A549 (cell line): ENCODE results near the gene GAPDHS. TPM values are rescaled to one million over a fixed set of nuclear protein-coding genes. Genes with fewer than 3 reads are reported as not detected.

Source experiments
- ATAC-seq, 2 experiments: fragments of 200-7000 bp in 1 of 2; fragments of >200 bp in 1 of 2; cut with Nextera tagmentation in 1 of 2; cut with Tn5 transposase in 1 of 2; 3 replicates each; pipeline versions ENCODE4 v1.8.0 to v1.9.1; 2018 to 2020; ENCODE audit warnings: mild to moderate bottlenecking in 1 of 2, moderate library complexity in 1 of 2
- CTCF ChIA-PET: fragments of 300-600 bp; sonication (Branson Sonifier 250); formaldehyde crosslinking; extraction: SDS; loops from one replicate; lab custom pipeline; 2021; ENCODE audit warnings: antibody characterized with exemption, inconsistent platforms; lab: Yijun Ruan, JAX
- POLR2A ChIA-PET: fragments of 350-600 bp; formaldehyde crosslinking; extraction: SDS; loops from one replicate; lab custom pipeline; 2021; ENCODE audit warnings: antibody characterized with exemption, inconsistent platforms; lab: Yijun Ruan, JAX
- DNase-seq, 2 experiments: peaks; one replicate each; pipeline versions ENCODE4 v3.0.0 to v3.0.0-alpha.2; 2011 to 2016; ENCODE audit warnings: low read depth in 1 of 2, low spot score in 1 of 2
- FAIRE-seq: peaks from 2 replicates; lab custom pipeline; 2011; peaks lifted over from hg19 to GRCh38; lab: Jason Lieb, UNC
- H3K27ac ChIP-seq, 2 experiments: fragments of >200 bp; sonication (Bioruptor Twin); formaldehyde crosslinking; 3 replicates each; pipeline ENCODE4 v1.5.1; 2016 to 2017
- H3K4me1 ChIP-seq: fragments of >200 bp; sonication (Bioruptor Twin); formaldehyde crosslinking; 3 replicates; pipeline ENCODE4 v1.6.1; 2016
- H3K4me2 ChIP-seq: fragments of >200 bp; sonication (Bioruptor Twin); formaldehyde crosslinking; 3 replicates; pipeline ENCODE4 v1.6.1; 2016
- H3K4me3 ChIP-seq: fragments of >200 bp; sonication (Bioruptor Twin); formaldehyde crosslinking; 3 replicates; pipeline ENCODE4 v1.5.1; 2016
- H3K9me3 ChIP-seq: fragments of >200 bp; sonication (Bioruptor Twin); formaldehyde crosslinking; 3 replicates; pipeline ENCODE4 v1.6.1; 2016
- BCL3 ChIP-seq: fragments of >200 bp; sonication (Bioruptor Twin); formaldehyde crosslinking; IDR thresholded peaks from 3 replicates; pipeline ENCODE4 v1.6.1; 2016
- CEBPB ChIP-seq, 2 experiments: fragments of >200 bp in 1 of 2; sonication (Bioruptor Twin) in 1 of 2; formaldehyde crosslinking in 1 of 2; IDR thresholded peaks; 2 replicates each; pipeline ENCODE4 v1.6.1; 2012 to 2016
- CTCF ChIP-seq: fragments of >200 bp; sonication (Bioruptor Twin); formaldehyde crosslinking; IDR thresholded peaks from 3 replicates; pipeline ENCODE4 v1.5.1; 2016
- E2F6 ChIP-seq: IDR thresholded peaks from 2 replicates; pipeline ENCODE4 v1.6.1; 2012; ENCODE audit warnings: low read depth, borderline replicate concordance
- GATA3 ChIP-seq: IDR thresholded peaks from 2 replicates; pipeline ENCODE4 v1.6.1; 2012; ENCODE audit warnings: borderline replicate concordance
- HDAC2 ChIP-seq: fragments of 200-600 bp; sonication (generic); IDR thresholded peaks from 2 replicates; pipeline ENCODE4 v1.6.1; 2016
- HEYL ChIP-seq: fragments of 250-450 bp; sonication (Bioruptor Pico); IDR thresholded peaks from 2 replicates; pipeline ENCODE4 v1.8.0; 2021; ENCODE audit warnings: mild to moderate bottlenecking, moderate library complexity
- JUNB ChIP-seq: fragments of >200 bp; sonication (Bioruptor Twin); formaldehyde crosslinking; IDR thresholded peaks from 2 replicates; pipeline ENCODE4 v1.6.1; 2016
- KDM5A ChIP-seq: fragments of 200-600 bp; sonication (generic); IDR thresholded peaks from 2 replicates; pipeline ENCODE4 v1.6.1; 2016; ENCODE audit warnings: antibody characterized with exemption, mild to moderate bottlenecking
- MAFK ChIP-seq: fragments of 450-650 bp; IDR thresholded peaks from 2 replicates; pipeline ENCODE4 v1.6.1; 2014; ENCODE audit not compliant: partially characterized antibody
- MAX ChIP-seq: IDR thresholded peaks from 2 replicates; pipeline ENCODE4 v1.6.1; 2012
- MYC ChIP-seq: IDR thresholded peaks from 2 replicates; pipeline ENCODE4 v1.6.1; 2012; ENCODE audit warnings: mild to moderate bottlenecking, inconsistent platforms, low read length, improper control_type of control experiment, borderline replicate concordance
- PHF8 ChIP-seq: fragments of 200-600 bp; sonication (generic); IDR thresholded peaks from 2 replicates; pipeline ENCODE4 v1.6.1; 2016; ENCODE audit warnings: low read depth, mild to moderate bottlenecking, antibody characterized with exemption, moderate library complexity, borderline replicate concordance
- RCOR1 ChIP-seq: fragments of 150-350 bp; IDR thresholded peaks from 2 replicates; pipeline ENCODE4 v1.6.1; 2014; ENCODE audit warnings: antibody characterized with exemption, low read length, low read depth
- RFX5 ChIP-seq: fragments of 450-650 bp; IDR thresholded peaks from 2 replicates; pipeline ENCODE4 v1.7.1; 2014; ENCODE audit warnings: antibody characterized with exemption, mild to moderate bottlenecking, moderate library complexity
- ZFP36 ChIP-seq: fragments of 450-650 bp; IDR thresholded peaks from 2 replicates; pipeline ENCODE4 v1.6.1; 2014; ENCODE audit warnings: borderline replicate concordance; ENCODE audit not compliant: partially characterized antibody
- ZSCAN20 ChIP-seq: fragments of 250-450 bp; sonication (Bioruptor Pico); IDR thresholded peaks from 2 replicates; pipeline ENCODE4 v1.8.0; 2022; ENCODE audit warnings: mild to moderate bottlenecking, moderate library complexity
- WGBS: methylation state at CpG from one replicate; pipeline ENCODE4 v1.1.6; 2017; ENCODE audit errors: missing lambda C conversion rate; 5-methylcytosine and 5-hydroxymethylcytosine counted together
- polyA plus RNA-seq, 4 experiments: library from polyadenylated mRNA; depleted of rRNA in 3 of 4; stranded (reverse); fragments of >200 nt; fragmentation: RNase III in 1 of 4; extraction: RNeasy Plus Mini Kit Qiagen cat#74134 plus additional on column Dnase treatment in 1 of 4; gene quantifications; 2 replicates in 3 of 4; 3 replicates in 1 of 4; pipeline ENCODE4 v1.2.3, GENCODE V29; 2011 to 2017

Gene GAPDHS
- polyA plus RNA-seq, 2 of the 4 experiments (the other 2 are of a cell fraction) = not detected

GRCh38 chr19:35556025-35556590 lies 22.9 kb downstream of the GAPDHS start:
- FAIRE-seq = peak; percentile 78
- CTCF ChIA-PET = interaction anchor here (0.5 to 6.9 kb wide), 61 partner anchors 8 to 512 kb away, joined by 3 to 80 read pairs (median 5); partner anchors contain the start of genes COX6B1, HAUS5, PMIS2 and PSENEN

GRCh38 chr19:35556846-35557538 lies 23.7 kb downstream of the GAPDHS start:
- Histone ChIP-seq H3K27ac (no peak overlapping the region), H3K4me2 (peak overlapping the region; percentile 83), H3K4me1 (0 out of 3 replicates have a peak, but pooled peaks cover 6% of the 10 kb centered on the region), H3K9me3 (no peaks in the 10 kb centered on the region), H3K4me3 (no peak overlapping the region; the same call in 2 of the 3 replicates)
- no peak for FAIRE-seq
- WGBS = 92% methylated on average over 16 of the region's 16 CpGs
- CTCF ChIA-PET = interaction anchor here (0.5 to 6.9 kb wide), 41 partner anchors 8 to 513 kb away, joined by 3 to 80 read pairs (median 6); partner anchors contain the start of genes HAUS5 and PMIS2
- ATAC-seq = no peak
- TF ChIP-seq ZSCAN20 (CRISPR knock-in tag) = no peak
- TF ChIP-seq PHF8 = no peak
- TF ChIP-seq RFX5 = no peak
- no peak for TF ChIP-seq HDAC2
- TF ChIP-seq MAX = no peak
- TF ChIP-seq KDM5A = no peak
- TF ChIP-seq CEBPB (IDR thresholded peaks at IDR 0.05) = no peak
- no peak for TF ChIP-seq GATA3
- peak; percentile 5 for TF ChIP-seq ZFP36
- no peak for DNase-seq
- POLR2A ChIA-PET = interaction anchor here (0.6 to 1.8 kb wide), 7 partner anchors 9 to 217 kb away, joined by 3 to 7 read pairs (median 4); partner anchors contain the start of gene COX6B1

More at GRCh38 chr19:35556025-35556590, 22.9 kb downstream of the GAPDHS start:
- POLR2A ChIA-PET = no interaction called here
- no peak overlapping the region for H3K4me2 ChIP-seq
- DNase-seq (no peak), ATAC-seq (no peak)
- no peak overlapping the region for H3K4me3 ChIP-seq
- H3K9me3 ChIP-seq = no peaks in the 10 kb centered on the region
- H3K4me1 ChIP-seq = 0 out of 3 replicates have a peak, but pooled peaks cover 6% of the 10 kb centered on the region
- 80% methylated on average over 9 of the region's 9 CpGs for WGBS
- no peak overlapping the region for H3K27ac ChIP-seq
- TF ChIP-seq MYC (0 out of 2 replicates have a peak, but pooled peaks have one; percentile 5), PHF8 (no peak), CTCF (peak; percentile 19; the same call in 2 of the 3 replicates), HDAC2 (no peak)

GRCh38 chr19:35557539-35558399 lies 24.5 kb downstream of the GAPDHS start:
- H3K4me3 ChIP-seq = peak overlapping the region; percentile 51
- POLR2A ChIA-PET = interaction anchor here (0.6 to 1.8 kb wide), 8 partner anchors 10 to 216 kb away, joined by 3 to 7 read pairs (median 4); partner anchors contain the start of gene COX6B1
- CTCF ChIA-PET = interaction anchor here (0.7 to 6.9 kb wide), 18 partner anchors 10 to 262 kb away, joined by 3 to 80 read pairs (median 6); no protein-coding TSS in a partner anchor
- no peaks in the 10 kb centered on the region for H3K9me3 ChIP-seq
- H3K27ac ChIP-seq = peak overlapping the region in 1 of 2 experiments; percentile 62; a peak in 3 of 6 replicates
- H3K4me1 ChIP-seq = 0 out of 3 replicates have a peak, but pooled peaks cover 6% of the 10 kb centered on the region
- DNase-seq = peak; percentile 83 to 89
- no peak for TF ChIP-seq RCOR1
- TF ChIP-seq MAFK = no peak
- TF ChIP-seq BCL3 = no peak
- TF ChIP-seq JUNB = no peak
- no peak for TF ChIP-seq HEYL (CRISPR knock-in tag)
- no peak for TF ChIP-seq E2F6
- TF ChIP-seq, all 56 proteins: peak for 0
- H3K4me2 ChIP-seq = peak overlapping the region; percentile 83
- FAIRE-seq (no peak), ATAC-seq (peak; percentile 42 to 81)
- 30% methylated on average over 40 of the region's 60 CpGs for WGBS
